Thyroid gland (tissue), 4 donors: ENCODE results near the gene ZNF675.
"Not testable (repeated sequence)": the region's sequence is repeated elsewhere in the genome, so short reads cannot be mapped to it uniquely, and the experiment has no call there.

Experiments
- CTCF ChIP-seq, 6 experiments: fragments of 200-600 bp in 3 of 6; fragments of 450-650 bp in 3 of 6; sonication (generic) in 3 of 6; IDR thresholded peaks; one replicate each; pipeline ENCODE4 v1.5.1; 2016 to 2019; ENCODE audit warnings: antibody characterized with exemption in 6 of 6, mild to moderate bottlenecking in 2 of 6, inconsistent platforms in 1 of 6, moderate library complexity in 1 of 6
- POLR2A ChIP-seq, 2 donors: fragments of 450-650 bp; IDR thresholded peaks; one replicate each; pipeline ENCODE4 v1.6.1; 2017; ENCODE audit warnings: antibody characterized with exemption in 2 of 2, mild to moderate bottlenecking in 2 of 2, moderate library complexity in 1 of 2

GRCh38 chr19:23692937-23693336, 5.9 kb upstream of the ZNF675 start:
- not testable (repeated sequence) for TF ChIP-seq CTCF, POLR2A (IDR thresholded peaks at IDR 0.05)
